Cardiac fibroblast (primary cell): Measurements from ENCODE around the gene DERL3.

ENCODE experiments used
- DNase-seq, 2 donors: peaks; one replicate each; pipeline versions ENCODE4 v3.0.0 to v3.0.0-alpha.2; 2010; ENCODE audit warnings: low read depth in 2 of 2
- H3K4me3 ChIP-seq, 2 donors: replicated peaks in 1 of 2; 1 replicate in 1 of 2; 2 replicates in 1 of 2; pipeline ENCODE4 v1.5.1; 2011; ENCODE audit warnings: low read depth in 2 of 2, low read length in 2 of 2, mild to moderate bottlenecking in 2 of 2, moderate library complexity in 1 of 2
- CTCF ChIP-seq: IDR thresholded peaks from one replicate; pipeline ENCODE4 v1.5.1; 2011; ENCODE audit warnings: low read depth, mild to moderate bottlenecking, low read length, inconsistent platforms

DERL3 gene

GRCh38 chr22:23803001-23803819 lies 35.6 kb downstream of the DERL3 start:
- TF ChIP-seq CTCF = no peak
- no peak overlapping the region for H3K4me3 ChIP-seq
- DNase-seq = no peak

DNA sequence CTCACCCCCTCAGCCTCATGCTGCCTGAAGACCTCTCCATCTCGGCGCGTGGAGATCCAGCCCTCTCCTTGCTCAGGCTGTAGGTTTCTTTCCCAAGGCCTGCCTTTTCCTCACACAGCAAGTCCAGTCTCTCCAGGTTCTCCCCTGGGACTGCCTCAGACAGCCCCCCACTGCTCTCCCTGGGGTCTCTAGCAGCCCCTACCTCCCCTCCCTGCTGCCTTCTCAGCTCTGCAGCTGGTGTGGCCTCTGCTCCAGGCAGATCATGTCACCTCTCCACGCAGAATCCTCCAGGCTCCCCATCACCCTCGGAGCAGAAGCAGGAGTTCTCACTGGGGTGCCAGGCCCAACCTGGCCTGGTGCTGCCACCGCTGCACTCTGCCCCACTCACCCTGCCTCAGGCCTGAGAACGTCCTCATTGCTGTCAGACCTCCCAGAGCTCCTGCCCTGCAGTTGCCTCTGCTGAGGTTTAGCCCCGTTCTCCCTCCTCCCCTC lies 36.9 kb downstream of the DERL3 start:
- H3K4me3 ChIP-seq = no peak overlapping the region
- TF ChIP-seq CTCF = no peak
- DNase-seq = no peak

DNA sequence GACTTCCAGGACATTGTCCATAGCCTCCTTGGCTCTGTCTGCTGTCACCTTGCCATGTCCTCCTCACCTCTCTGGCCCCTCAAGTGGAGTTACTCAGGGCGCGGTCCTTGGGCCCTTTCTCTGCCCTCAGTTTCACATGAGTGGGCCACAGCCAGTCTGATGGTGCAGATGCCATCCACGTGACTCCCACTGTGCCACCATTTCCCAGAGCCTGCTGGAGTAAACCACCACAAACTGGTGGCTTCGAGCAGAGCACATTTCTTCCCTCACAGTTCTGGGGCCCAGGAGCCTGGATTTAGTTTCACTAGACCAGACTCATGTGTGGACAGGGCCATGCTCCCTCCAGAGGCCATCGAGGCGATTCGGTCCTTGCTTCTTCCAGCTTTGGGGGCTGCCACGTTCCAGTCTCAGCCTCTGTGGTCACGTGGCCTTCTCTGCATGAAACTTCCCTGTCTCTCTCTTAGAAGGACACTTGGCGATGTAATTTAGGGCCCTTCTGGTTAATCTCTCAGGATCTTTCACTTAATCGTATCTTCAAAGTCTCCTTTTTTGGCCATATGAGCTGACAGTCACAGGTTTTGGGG lies 37.5 kb downstream of the DERL3 start:
- no peak for TF ChIP-seq CTCF
- no peak overlapping the region for H3K4me3 ChIP-seq
- DNase-seq = no peak

DNA sequence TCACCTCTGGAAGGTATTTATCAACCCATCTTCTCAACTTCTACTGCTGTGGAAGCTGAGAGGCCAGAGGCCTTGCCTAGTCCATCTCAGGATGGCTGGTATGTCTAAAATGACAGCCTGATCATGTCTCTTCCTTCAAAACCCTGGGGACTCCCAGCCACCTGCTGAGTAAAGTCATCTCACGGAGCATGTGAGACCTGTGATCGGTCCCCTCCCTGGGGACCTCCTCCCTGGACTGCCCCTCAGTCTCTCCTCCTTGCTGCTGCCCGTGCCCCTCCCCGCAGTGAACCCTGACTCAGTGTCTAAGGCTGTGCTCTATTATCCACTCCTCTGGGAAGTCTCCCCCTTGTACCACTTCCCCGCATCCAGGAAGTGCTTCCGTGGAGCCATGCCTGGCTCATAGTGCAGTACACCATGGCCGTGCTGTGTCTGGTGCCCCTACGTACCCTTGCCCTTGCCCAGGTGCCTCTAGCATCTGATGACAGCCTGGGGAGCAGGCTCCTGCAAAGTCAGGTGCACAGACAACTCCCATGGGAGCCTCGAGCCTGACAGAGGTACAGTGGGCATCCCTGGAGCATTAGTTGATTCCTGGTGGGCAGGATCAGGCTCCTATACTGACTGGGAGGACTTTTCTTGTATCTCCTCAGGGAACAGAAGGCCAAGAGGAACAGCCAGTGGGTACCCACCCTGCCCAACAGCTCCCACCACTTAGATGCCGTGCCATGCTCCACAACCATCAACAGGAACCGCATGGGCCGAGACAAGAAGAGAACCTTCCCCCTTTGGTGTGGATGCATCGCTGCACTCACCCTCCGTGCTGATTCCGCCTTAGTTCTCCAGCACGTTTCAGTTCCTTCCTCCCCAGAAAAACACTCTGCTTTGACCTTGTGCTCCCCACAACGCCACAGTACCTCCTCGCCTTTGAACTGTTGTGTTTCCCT lies 38.2 kb downstream of the DERL3 start:
- no peak for DNase-seq
- no peak overlapping the region for H3K4me3 ChIP-seq
- no peak for TF ChIP-seq CTCF

- TF ChIP-seq CTCF = no peak
- peak in 1 of 2 donors; percentile 39 for DNase-seq
- no peak overlapping the region for H3K4me3 ChIP-seq
Measured at GRCh38 chr22:23796461-23796860, 42.3 kb downstream of the DERL3 start.

- H3K4me3 ChIP-seq = no peak overlapping the region
- DNase-seq = no peak
- TF ChIP-seq CTCF = no peak
Measured at GRCh38 chr22:23793326-23793725, 45.5 kb downstream of the DERL3 start.
